ENCODE results near the gene GRWD1. TPM values are rescaled to one million over a fixed set of nuclear protein-coding genes. Genes with fewer than 3 reads are reported as not detected.
"Not testable (repeated sequence)": the region's sequence is repeated elsewhere in the genome, so short reads cannot be mapped to it uniquely, and the experiment has no call there.

Gene GRWD1
- total and polyA plus RNA-seq, 7 donors, result 7.8 to 25.5 (median 16.4) TPM

DNA sequence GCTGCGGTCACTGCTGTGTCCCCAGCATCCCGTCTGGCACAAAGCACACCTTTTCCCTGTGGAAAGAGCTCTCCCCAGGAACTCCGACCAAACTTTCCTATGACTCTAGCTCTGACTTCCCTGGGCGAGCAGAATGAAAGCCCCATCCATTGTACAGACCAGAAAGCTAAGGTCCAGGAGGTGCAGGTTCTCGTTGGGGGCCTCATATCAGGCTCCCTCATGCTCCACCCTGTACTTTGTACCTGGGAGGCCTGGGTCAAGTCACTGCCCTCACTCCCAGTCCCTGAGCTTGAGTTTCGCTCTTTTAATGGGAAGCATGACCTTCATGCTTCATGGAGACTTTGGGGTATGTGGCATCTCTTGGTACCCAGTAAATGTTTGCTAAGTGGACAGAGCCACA, 41.8 kb downstream of the GRWD1 start:
- H3K9me3 ChIP-seq, result no peaks in the 10 kb centered on the region
- peaks cover 0 to 32% (median 21%) of the 10 kb centered on the region in 4 donors for H3K4me1 ChIP-seq
- DNase-seq, result no peak
- WGBS, 2 donors, result 35 to 81% methylated on average over 6 of the region's 6 CpGs
- no peak overlapping the region for H3K4me3 ChIP-seq
- TF ChIP-seq EP300 (IDR thresholded peaks at IDR 0.05), result no peak
- peak overlapping the region in 3 of 4 donors; percentile 49 to 71 (median 59) for H3K27ac ChIP-seq
- peaks cover 0 to 15% (median 11%) of the 10 kb centered on the region in 3 donors for H3K27me3 ChIP-seq
- H3K36me3 ChIP-seq, result no peaks in the 10 kb centered on the region
- intact Hi-C loops (cut with DNase I), result no loop called here

DNA sequence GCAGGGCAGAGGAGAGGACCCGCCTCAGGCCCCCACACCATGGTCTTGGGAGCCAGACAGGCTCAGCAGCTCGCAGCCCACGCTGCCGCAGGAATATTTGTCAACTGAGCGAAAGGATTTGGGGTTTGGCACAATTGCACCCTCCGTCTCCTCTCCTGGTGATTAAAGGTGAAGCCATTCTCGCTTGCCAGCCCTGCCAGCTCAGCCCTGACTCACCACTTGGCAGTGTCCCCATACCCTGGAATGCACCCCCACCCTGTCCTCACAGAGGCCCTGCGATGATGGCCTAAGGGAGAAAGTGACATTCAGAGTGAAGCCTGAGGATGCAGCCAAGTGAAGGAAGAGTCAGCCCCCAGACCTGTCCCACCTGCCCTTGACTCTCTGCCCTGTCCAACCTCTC, 42.2 kb downstream of the GRWD1 start:
- Histone ChIP-seq H3K27ac (peak overlapping the region; percentile 17 to 71 (median 54)), H3K27me3 (peaks cover 0 to 17% (median 11%) of the 10 kb centered on the region in 3 donors), H3K4me1 (peaks cover 0 to 31% (median 21%) of the 10 kb centered on the region in 4 donors), H3K4me3 (no peak overlapping the region), H3K36me3 (no peaks in the 10 kb centered on the region), H3K9me3 (no peaks in the 10 kb centered on the region)
- DNase-seq, result no peak
- 19 to 71% methylated on average over 8 of the region's 8 CpGs for WGBS, 2 donors
- intact Hi-C loops (cut with DNase I), result no loop called here
- peak in 1 of 4 donors; percentile 29 for TF ChIP-seq POLR2AphosphoS5 (IDR thresholded peaks at IDR 0.05)
- TF ChIP-seq, protein P1, sequence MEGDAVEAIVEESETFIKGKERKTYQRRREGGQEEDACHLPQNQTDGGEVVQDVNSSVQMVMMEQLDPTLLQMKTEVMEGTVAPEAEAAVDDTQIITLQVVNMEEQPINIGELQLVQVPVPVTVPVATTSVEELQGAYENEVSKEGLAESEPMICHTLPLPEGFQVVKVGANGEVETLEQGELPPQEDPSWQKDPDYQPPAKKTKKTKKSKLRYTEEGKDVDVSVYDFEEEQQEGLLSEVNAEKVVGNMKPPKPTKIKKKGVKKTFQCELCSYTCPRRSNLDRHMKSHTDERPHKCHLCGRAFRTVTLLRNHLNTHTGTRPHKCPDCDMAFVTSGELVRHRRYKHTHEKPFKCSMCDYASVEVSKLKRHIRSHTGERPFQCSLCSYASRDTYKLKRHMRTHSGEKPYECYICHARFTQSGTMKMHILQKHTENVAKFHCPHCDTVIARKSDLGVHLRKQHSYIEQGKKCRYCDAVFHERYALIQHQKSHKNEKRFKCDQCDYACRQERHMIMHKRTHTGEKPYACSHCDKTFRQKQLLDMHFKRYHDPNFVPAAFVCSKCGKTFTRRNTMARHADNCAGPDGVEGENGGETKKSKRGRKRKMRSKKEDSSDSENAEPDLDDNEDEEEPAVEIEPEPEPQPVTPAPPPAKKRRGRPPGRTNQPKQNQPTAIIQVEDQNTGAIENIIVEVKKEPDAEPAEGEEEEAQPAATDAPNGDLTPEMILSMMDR (IDR thresholded peaks at IDR 0.05), result no peak

DNA sequence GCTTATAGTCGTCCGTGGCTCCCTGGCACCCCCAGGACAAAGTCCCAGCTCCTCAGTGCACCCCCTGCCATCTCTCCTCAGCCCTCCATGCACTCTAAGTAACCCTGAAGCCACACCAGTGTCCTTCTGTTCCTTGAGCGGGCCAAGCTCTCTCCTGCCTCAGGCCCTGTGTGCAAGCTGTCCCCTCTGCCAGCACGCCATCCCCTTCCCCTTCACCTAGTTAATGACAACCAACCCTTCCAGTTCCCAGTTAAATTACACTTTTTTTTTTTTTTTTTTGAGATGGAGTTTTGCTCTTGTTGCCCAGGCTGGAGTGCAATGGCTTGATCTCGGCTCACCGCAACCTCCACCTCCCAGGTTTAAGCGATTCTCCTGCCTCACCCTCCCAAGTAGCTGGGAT, 42.7 kb downstream of the GRWD1 start:
- H3K4me3 ChIP-seq; H3K36me3 ChIP-seq; H3K9me3 ChIP-seq; intact Hi-C loops (cut with DNase I); DNase-seq: not testable (repeated sequence)
- Histone ChIP-seq H3K4me1 (peaks cover 0 to 31% (median 21%) of the 10 kb centered on the region in 4 donors), H3K27ac (peak overlapping the region; percentile 17 to 71 (median 54)), H3K27me3 (peaks cover 0 to 22% (median 11%) of the 10 kb centered on the region in 3 donors)
- 65 to 86% methylated on average over 7 of the region's 7 CpGs for WGBS, 2 donors

DNA sequence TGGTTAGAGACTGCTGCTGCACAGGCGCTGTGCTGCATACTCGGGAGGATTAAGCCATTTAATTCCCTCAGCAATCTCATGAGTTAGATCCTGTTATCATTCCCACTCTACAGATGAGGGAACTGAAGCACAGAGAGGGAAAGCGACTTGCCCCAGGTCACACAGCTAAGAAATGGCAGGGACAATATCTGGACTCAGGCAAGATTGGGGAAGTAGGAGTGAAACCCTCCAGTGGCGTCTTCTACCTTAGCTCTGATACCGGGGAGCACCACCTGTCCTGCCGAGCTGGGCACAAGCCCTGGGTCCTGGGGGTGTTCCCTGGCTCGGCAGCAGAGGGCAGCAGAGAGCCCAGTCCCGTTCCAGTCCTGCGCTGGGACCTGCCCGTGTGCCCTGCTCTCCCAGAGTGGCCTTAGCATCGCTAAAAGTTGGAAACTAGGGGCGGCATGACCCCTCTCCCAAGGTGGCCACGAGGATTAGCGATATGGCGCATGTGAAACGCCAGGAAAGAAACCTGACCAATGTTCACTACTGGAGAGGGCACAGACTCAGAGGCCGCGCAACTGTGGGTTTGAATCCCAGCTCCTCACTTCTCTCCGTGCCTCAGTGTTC, 43.9 kb downstream of the GRWD1 start:
- intact Hi-C loops (cut with DNase I), result loop anchor here (1.0 to 5.0 kb wide), 3 partner anchors 78 to 97 kb away; partner anchors contain the start of genes GRIN2D and KDELR1
- peaks cover 0 to 39% (median 28%) of the 10 kb centered on the region in 4 donors for H3K4me1 ChIP-seq

DNA sequence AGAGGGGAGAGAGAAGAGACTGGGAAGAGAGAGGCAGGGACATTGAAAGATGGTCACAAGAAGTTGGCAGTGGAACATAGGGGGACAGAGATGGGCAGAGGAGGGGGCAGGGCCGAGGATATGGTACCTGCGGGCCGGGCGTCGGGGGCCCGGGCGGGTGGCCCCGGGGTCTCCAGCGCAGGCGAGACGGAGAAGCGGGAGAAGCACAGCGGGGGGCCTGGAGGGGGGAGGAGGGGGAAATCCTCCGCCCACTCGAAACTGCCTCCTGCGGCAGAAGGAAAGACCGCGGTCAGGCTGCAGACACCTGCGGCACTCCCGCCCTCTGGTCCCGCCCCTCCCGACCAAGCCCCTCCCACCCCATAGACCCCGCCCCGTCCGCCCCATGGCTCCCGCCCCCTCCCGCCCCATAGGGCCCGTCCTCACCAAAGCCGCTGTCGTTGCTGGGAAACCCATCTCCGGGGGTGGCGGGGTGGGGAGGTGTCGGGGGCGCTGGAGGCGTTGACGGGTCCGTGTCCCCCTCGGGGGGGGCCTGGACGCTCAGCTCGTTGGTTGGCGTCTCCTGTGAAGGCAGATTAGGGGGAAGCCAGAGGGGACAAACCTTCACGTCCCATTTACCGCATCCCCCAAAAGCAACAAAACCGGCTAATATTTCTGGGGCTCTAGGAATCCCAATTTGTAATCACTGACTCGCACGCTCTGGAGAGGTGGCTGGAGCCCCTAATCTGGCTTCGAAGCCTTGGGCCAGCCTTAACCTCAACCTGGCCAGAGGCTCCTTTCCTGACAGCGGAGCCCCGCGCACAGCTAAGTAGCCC, 45.4 kb downstream of the GRWD1 start:
- H3K4me3 ChIP-seq, result no peak overlapping the region
- peak overlapping the region in 1 of 4 donors; percentile 13 for H3K27ac ChIP-seq
- TF ChIP-seq EP300 (IDR thresholded peaks at IDR 0.05) (no peak), POLR2AphosphoS5 (IDR thresholded peaks at IDR 0.05) (no peak), POLR2A (IDR thresholded peaks at IDR 0.05) (no peak)
- TF ChIP-seq, protein P1 (IDR thresholded peaks at IDR 0.05), result no peak
- H3K27me3 ChIP-seq, result peaks cover 0 to 32% (median 11%) of the 10 kb centered on the region in 3 donors
- no peaks in the 10 kb centered on the region for H3K36me3 ChIP-seq
- DNase-seq, result no peak
- 5 to 6% methylated on average over 49 to 50 of the region's 50 CpGs for WGBS, 2 donors
- H3K4me1 ChIP-seq, result peaks cover 0 to 42% (median 29%) of the 10 kb centered on the region in 4 donors
- intact Hi-C loops (cut with DNase I), result loop anchor here (5.0 kb wide), 2 partner anchors 76 to 99 kb away; partner anchors contain the start of genes GRIN2D and KDELR1
- H3K9me3 ChIP-seq, result no peaks in the 10 kb centered on the region

More for the DNA sequence above, 43.9 kb downstream of the GRWD1 start:
- Histone ChIP-seq H3K4me3 (no peak overlapping the region), H3K27me3 (peaks cover 0 to 23% (median 11%) of the 10 kb centered on the region in 3 donors), H3K27ac (no peak overlapping the region), H3K9me3 (no peaks in the 10 kb centered on the region), H3K36me3 (no peaks in the 10 kb centered on the region)
- peak; percentile 85 for DNase-seq
- TF ChIP-seq, protein P1 (IDR thresholded peaks at IDR 0.05), result peak; percentile 80 to 97 (median 94)
- no peak for TF ChIP-seq EP300 (IDR thresholded peaks at IDR 0.05)
- 18 to 25% methylated on average over 19 of the region's 19 CpGs for WGBS, 2 donors
